ENCODE results near the gene PPP1R3D. TPM values are rescaled to one million over a fixed set of nuclear protein-coding genes. Genes with fewer than 3 reads are reported as not detected.
"Not testable (repeated sequence)": the region's sequence is repeated elsewhere in the genome, so short reads cannot be mapped to it uniquely, and the experiment has no call there.

Gene PPP1R3D
- total RNA-seq, 1 experiment from 2014 or later: 2.3 TPM

GRCh38 chr20:59925359-59925758 is 14.7 kb downstream of the PPP1R3D start:
- no peak for DNase-seq (ENCODE audit: low read depth)

GRCh38 chr20:59923514-59923913 is 16.6 kb downstream of the PPP1R3D start:
- no peak for DNase-seq (ENCODE audit: low read depth)

GRCh38 chr20:59920944-59921343 is 19.2 kb downstream of the PPP1R3D start:
- DNase-seq (ENCODE audit: low read depth): no peak

GRCh38 chr20:59912609-59913008 is 27.5 kb downstream of the PPP1R3D start:
- DNase-seq (ENCODE audit: low read depth): no peak

GRCh38 chr20:59911041-59911440 is 29.1 kb downstream of the PPP1R3D start:
- DNase-seq (ENCODE audit: low read depth): no peak

- no peak for DNase-seq (ENCODE audit: low read depth)
These were observed 31.2 kb downstream of the PPP1R3D start for GRCh38 chr20:59908855-59909254.

GRCh38 chr20:59903621-59904020 is 36.5 kb downstream of the PPP1R3D start:
- DNase-seq (ENCODE audit: low read depth): no peak

GRCh38 chr20:59902470-59902869 is 37.6 kb downstream of the PPP1R3D start:
- DNase-seq (ENCODE audit: low read depth): no peak

GRCh38 chr20:59895908-59896307 is 44.2 kb downstream of the PPP1R3D start:
- DNase-seq (ENCODE audit: low read depth): no peak

- no peak for DNase-seq (ENCODE audit: low read depth)
These were observed 48.5 kb downstream of the PPP1R3D start for GRCh38 chr20:59891581-59891980.

- DNase-seq (ENCODE audit: low read depth): not testable (repeated sequence)
These were observed 50.1 kb downstream of the PPP1R3D start for GRCh38 chr20:59890035-59890434.

- DNase-seq (ENCODE audit: low read depth): no peak
These were observed 52.1 kb downstream of the PPP1R3D start for GRCh38 chr20:59888050-59888449.

Other genes with a start within 250 kb of the PPP1R3D start
- 1.7 TPM in 1 of 2 replicates, not detected in the other for gene SYCP2, start 6.7 kb downstream of the PPP1R3D start, total RNA-seq (2014; rRNA removed; shearing (Covaris generic))
- gene FAM217B, start 84 bp upstream of the PPP1R3D start, total RNA-seq (2014; rRNA removed; shearing (Covaris generic)): 4.9 and 5.4 TPM in 2 replicates
- 0.29 TPM in 1 of 2 replicates, not detected in the other for gene CDH26, start 18.1 kb upstream of the PPP1R3D start, total RNA-seq (2014; rRNA removed; shearing (Covaris generic))